GM12891 (cell line): ENCODE data around the gene TMA7B. TPM values are rescaled to one million over a fixed set of nuclear protein-coding genes. Genes with fewer than 3 reads are reported as not detected.

ENCODE experiments used
- DNase-seq: peaks from one replicate; pipeline ENCODE4 v3.0.0; 2011; ENCODE audit warnings: low spot score; ENCODE audit not compliant: insufficient read length
- FAIRE-seq: peaks from 2 replicates; lab custom pipeline; 2011; peaks lifted over from hg19 to GRCh38; lab: Jason Lieb, UNC
- PAX5 ChIP-seq: IDR thresholded peaks from 2 replicates; pipeline ENCODE4 v1.6.1; 2011; ENCODE audit warnings: low read length, moderate library complexity, mild to moderate bottlenecking; ENCODE audit not compliant: insufficient read depth, severe bottlenecking
- POLR2A ChIP-seq: IDR thresholded peaks from 2 replicates; pipeline ENCODE4 v1.6.1; 2011; ENCODE audit warnings: low read depth, low read length, control low read depth
- POLR2AphosphoS5 ChIP-seq: IDR thresholded peaks from 2 replicates; pipeline ENCODE4 v1.6.1; 2011; ENCODE audit warnings: low read depth, low read length, control low read depth
- POU2F2 ChIP-seq: IDR thresholded peaks from 2 replicates; pipeline ENCODE4 v1.6.1; 2011; ENCODE audit warnings: low read depth, mild to moderate bottlenecking, control low read depth, low read length, moderate library complexity
- SPI1 ChIP-seq: IDR thresholded peaks from 2 replicates; pipeline ENCODE4 v1.6.1; 2011; ENCODE audit warnings: low read depth, low read length, control low read depth
- TAF1 ChIP-seq: IDR thresholded peaks from 2 replicates; pipeline ENCODE4 v1.6.1; 2011; ENCODE audit warnings: low read depth, low read length, control low read depth
- polyA plus RNA-seq: library from polyadenylated mRNA; unstranded; fragments of >200 nt; gene quantifications from one replicate; pipeline ENCODE4 v1.2.1, GENCODE V29; 2012; ENCODE audit warnings: low read depth, missing spikeins, inconsistent platforms; ENCODE audit not compliant: missing spikeins

The TMA7B gene
- 0.06 TPM for polyA plus RNA-seq

- TF ChIP-seq POLR2AphosphoS5 (no peak), SPI1 (no peak), POLR2A (no peak), TAF1 (no peak), POU2F2 (no peak), PAX5 (no peak)
- DNase-seq = no peak
Observed at GRCh38 chr22:39959640-39960447, at the start of gene TMA7B. Gene TMA7B, plus strand, starts transcription at chr22:39960397. Its CDS starts 3,978 bp downstream, at chr22:39964375.

GRCh38 chr22:39910876-39911613 is 49.2 kb upstream of the TMA7B start:
- no peak for FAIRE-seq
- DNase-seq = no peak
- TF ChIP-seq PAX5 = no peak
- no peak for TF ChIP-seq POLR2AphosphoS5
- TF ChIP-seq POU2F2 = no peak
- TF ChIP-seq TAF1 = no peak
- no peak for TF ChIP-seq SPI1
- TF ChIP-seq POLR2A = no peak

More at GRCh38 chr22:39959640-39960447, at the start of gene TMA7B:
- FAIRE-seq = peak; percentile 94

- no peak for TF ChIP-seq TAF1
- TF ChIP-seq POU2F2 = no peak
- TF ChIP-seq PAX5 = no peak
- TF ChIP-seq POLR2AphosphoS5 = no peak
- TF ChIP-seq SPI1 = no peak
- TF ChIP-seq POLR2A = no peak
Observed at GRCh38 chr22:39913321-39913720, 46.9 kb upstream of the TMA7B start.

GRCh38 chr22:39913886-39914285 is 46.3 kb upstream of the TMA7B start:
- FAIRE-seq (no peak), DNase-seq (no peak)
- TF ChIP-seq POU2F2 (no peak), POLR2AphosphoS5 (no peak), TAF1 (no peak), SPI1 (no peak), POLR2A (no peak), PAX5 (no peak)

More at GRCh38 chr22:39913321-39913720, 46.9 kb upstream of the TMA7B start:
- FAIRE-seq (no peak), DNase-seq (no peak)

GRCh38 chr22:39914584-39914983 is 45.6 kb upstream of the TMA7B start:
- peak; percentile 35 for FAIRE-seq
- no peak for TF ChIP-seq TAF1
- no peak for TF ChIP-seq SPI1
- TF ChIP-seq POLR2AphosphoS5 = no peak
- no peak for TF ChIP-seq POLR2A
- TF ChIP-seq PAX5 = no peak
- TF ChIP-seq POU2F2 = no peak
- DNase-seq = no peak

GRCh38 chr22:39915295-39915726 is 44.9 kb upstream of the TMA7B start:
- TF ChIP-seq POU2F2 = no peak
- no peak for TF ChIP-seq PAX5
- TF ChIP-seq SPI1 = no peak
- TF ChIP-seq TAF1 = no peak
- TF ChIP-seq POLR2A = no peak
- TF ChIP-seq POLR2AphosphoS5 = no peak
- DNase-seq (no peak), FAIRE-seq (no peak)

- DNase-seq (no peak), FAIRE-seq (no peak)
- no peak for TF ChIP-seq POLR2AphosphoS5
Observed at GRCh38 chr22:39916496-39916895, 43.7 kb upstream of the TMA7B start.

- no peak for DNase-seq
- no peak for FAIRE-seq
- TF ChIP-seq POLR2AphosphoS5 (no peak), TAF1 (no peak), POLR2A (no peak), PAX5 (no peak), POU2F2 (no peak), SPI1 (no peak)
Observed at GRCh38 chr22:39917197-39917643, 43.0 kb upstream of the TMA7B start.

- TF ChIP-seq POU2F2 (no peak), PAX5 (no peak), POLR2A (no peak), TAF1 (no peak), SPI1 (no peak), POLR2AphosphoS5 (no peak)
- FAIRE-seq (peak; percentile 16), DNase-seq (no peak)
Observed at GRCh38 chr22:39917776-39918495, 42.3 kb upstream of the TMA7B start.
